GM19328 (cell line): ENCODE measurements around the gene HECW1.
"Not testable (repeated sequence)": the region's sequence is repeated elsewhere in the genome, so short reads cannot be mapped to it uniquely, and the experiment has no call there.

ENCODE experiments used
- ATAC-seq: cut with Tn5 transposase; IDR thresholded peaks from one replicate; pipeline ENCODE4 v1.9.1; 2021; ENCODE audit warnings: mild to moderate bottlenecking, moderate library complexity; ENCODE audit not compliant: unreplicated experiment

HECW1 gene

DNA sequence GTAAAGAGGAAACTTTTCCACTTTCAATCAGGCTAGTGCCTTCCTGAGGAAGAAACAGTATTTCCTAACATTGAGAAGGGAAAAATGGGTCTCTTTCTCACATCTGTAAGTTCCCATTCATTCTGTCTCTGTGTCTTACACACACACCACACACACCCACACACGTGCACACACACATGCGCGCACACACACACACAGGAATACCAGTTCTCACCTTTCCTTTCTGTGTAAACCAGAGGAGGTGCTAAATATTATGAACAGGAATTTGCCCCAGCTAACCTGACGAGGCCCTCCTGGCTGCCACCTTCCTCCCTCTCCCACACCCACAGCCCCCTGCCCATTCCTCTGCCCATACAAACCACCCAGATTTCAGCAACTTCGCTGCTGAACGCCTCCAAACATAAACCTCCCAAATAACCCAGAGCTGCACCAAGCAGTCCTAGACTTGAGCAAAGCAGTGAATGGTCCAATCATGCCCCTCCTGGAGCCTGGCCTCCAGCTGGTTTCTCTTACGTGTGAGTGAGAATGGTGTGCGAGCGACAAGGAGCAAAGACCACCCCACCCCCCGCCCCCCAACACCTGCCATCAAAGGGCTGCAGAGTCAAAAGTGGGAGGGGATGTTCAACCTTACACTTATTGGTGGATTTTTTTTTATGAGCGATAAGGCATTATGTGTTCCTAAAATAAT is 190.5 kb downstream of the HECW1 start:
- ATAC-seq: no peak

- ATAC-seq: no peak
Measured at GRCh38 chr7:43303740-43304241, 191.3 kb downstream of the HECW1 start.

GRCh38 chr7:43306404-43306803 is 194.0 kb downstream of the HECW1 start:
- ATAC-seq: no peak

GRCh38 chr7:43307522-43307921 is 195.1 kb downstream of the HECW1 start:
- no peak for ATAC-seq

DNA sequence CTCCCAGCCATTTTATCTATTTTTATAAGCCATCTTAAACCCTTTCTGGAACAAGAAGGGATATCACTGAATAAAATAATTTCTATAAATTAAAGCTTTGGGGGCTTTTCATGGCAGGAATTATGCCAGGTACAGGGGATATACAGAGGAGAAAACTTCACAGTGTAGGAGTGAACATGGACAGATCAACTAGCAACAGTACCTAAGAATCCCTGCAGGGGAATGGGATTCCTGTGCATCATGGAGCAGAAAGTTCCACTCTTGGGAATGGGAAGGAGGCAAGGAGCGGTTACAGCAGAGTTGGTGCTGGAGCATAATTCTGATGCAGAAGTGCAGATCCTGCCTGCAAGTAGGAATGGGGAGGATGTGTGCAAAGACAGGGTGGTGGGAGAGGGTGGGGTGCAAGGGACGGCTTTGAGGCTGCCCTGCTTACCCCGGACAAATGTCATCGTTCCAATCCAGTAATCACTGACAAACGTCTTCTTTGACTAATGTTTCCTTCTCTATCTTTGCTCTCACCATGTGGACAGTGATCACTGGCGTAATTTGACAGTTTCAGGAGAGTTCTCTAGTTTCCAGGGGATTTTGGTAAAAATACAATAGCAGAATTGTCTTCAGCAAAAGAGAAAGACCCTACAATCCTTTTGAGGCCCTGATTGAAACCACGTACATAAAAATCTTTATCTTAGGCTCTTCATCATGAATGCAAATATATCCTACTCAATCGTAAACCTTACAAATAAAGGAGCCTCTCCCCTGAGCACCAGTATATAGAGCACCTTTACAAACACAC is 196.7 kb downstream of the HECW1 start:
- ATAC-seq: no peak

DNA sequence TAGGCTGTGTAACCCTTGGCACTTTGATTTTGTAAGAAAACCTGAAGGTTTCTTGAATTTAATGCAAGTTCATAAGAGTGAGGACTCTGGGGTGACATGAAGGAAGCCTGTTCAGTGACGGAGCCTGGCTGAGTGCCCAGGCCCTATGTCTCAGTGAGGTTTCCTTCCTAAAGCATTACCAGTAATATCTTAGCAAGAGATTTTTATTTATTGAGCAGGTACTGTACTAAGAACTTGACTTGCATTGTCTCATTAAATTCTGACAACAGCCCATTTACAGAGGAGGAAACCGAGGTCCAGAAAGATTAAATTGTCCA is 197.2 kb downstream of the HECW1 start:
- no peak for ATAC-seq

DNA sequence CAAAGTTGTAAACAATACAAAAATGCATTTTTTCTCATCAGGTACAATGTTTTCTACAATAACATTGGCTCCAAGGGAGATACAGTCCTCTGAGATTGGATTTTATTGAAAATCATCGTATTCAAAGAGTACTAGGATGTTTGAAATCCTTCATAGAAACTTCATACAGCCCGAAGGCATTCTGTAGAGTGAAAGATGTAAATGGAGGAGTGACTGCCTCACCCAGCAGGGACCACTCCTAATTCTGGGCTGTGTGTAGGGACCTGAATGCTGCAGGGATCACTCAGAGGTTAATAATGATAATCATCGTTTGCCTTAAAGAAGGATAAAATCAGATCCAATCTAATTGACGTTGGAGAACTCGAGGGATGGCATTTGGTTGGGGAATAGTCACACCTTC is 198.6 kb downstream of the HECW1 start:
- ATAC-seq: no peak

- ATAC-seq: no peak
Measured at GRCh38 chr7:43311694-43312093, 199.2 kb downstream of the HECW1 start.

GRCh38 chr7:43313628-43314378 is 201.4 kb downstream of the HECW1 start:
- no peak for ATAC-seq

- ATAC-seq: no peak
Measured at GRCh38 chr7:43314379-43315158, 202.1 kb downstream of the HECW1 start.

DNA sequence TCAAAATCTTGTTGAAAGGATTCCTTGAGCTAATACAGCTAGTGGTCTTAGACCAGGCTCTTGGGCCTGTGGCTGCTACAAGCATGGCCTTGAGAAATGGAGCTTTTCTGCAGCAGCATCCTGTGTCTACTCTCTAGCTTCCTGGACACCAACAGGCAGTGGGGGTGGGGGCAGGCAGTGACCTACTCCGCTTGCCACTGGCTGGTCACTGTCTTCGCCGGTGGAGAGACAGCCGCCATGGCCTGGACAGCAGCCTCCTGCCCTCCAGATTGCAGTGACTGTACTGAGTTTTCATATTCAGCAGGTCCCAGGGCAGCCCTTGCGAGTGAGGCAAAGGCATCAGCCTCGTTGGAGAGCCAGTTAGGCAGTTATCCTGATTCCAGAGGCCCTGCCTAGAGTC is 204.6 kb downstream of the HECW1 start:
- no peak for ATAC-seq

DNA sequence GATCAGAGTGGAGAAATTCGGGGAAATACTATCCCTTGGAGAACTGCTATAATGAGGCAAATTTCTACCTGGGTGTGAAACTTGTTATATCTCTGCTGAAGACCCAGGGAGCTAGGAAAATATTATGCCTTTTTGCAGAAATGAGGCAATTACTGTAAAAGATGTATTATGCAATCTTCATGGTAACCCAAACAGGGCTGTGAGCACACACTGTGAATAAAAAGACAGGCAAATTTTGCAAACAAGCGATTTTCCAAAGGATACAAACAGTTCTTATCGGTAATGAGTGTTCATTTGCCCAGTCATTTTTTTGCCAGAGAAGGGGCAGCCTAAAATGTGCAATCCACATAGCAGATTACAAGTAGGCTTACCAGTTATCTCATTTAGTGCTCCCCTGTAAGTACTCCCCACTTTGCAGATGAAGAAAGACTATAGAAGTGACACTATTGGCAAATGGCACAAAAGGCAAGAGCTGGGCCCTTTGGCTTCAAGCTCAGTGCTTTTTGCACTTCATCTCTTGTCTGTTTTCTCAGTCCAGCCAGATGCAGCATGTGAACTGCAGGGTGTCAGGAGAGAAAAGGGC is 205.8 kb downstream of the HECW1 start:
- ATAC-seq: no peak

DNA sequence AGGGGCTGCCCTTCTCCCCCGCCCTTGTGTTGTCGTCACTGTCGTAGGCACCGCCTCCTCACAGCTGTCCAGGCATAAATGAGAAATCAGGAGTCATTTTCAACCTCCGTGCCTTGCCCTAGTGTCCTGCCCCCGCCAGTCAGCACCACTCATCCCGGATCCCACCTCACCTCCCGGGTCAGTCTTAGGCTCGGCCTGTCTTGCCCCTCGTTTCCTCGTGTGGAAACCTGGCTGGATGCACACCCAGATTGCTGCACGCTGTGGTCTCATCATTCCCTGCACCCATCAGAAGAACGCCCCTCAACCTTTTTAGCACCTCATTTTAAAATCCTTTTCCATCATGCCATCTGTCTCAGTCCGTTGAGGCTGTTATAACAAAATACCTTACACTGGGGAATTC is 213.1 kb downstream of the HECW1 start:
- ATAC-seq: no peak

DNA sequence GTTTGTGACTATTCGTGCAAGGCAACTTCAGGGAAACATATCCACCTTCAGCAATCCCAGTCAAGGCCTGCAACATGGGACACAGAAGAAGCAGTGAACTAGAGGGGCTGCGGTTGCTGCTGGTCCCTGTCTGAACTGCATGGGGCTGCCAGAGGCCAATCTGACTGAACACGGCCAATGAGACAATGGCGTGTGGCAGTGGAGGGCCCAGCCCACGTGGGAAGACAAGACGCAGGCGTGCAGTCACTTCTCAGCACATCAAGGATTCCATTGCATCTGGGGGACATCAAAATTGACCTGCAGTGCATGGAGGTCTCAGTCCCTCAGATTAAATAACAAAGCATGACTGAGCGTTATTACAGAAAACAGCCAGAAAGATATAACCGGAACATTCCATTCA is 215.9 kb downstream of the HECW1 start:
- no peak for ATAC-seq

GRCh38 chr7:43328785-43329380 is 216.4 kb downstream of the HECW1 start:
- ATAC-seq: no peak

GRCh38 chr7:43332193-43332796 is 219.8 kb downstream of the HECW1 start:
- ATAC-seq: no peak

DNA sequence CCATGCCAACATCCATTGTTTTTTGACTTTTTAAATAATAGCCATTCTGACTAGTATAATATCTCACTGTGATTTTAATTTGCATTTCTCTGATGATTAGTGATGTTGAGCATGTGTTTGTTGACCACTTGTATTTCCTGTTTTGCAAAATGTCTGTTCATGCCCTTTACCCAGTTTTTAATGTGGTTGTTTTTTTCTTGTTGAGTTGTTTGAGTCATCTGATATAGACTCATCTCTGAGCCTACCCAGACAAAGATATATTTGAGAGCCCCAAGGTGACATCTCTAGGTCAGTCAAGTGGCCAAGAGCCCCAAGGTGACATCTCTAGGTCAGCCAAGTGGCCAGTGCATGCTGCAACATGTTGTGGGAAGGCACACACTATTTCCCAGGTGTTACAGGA is 224.7 kb downstream of the HECW1 start:
- ATAC-seq: no peak

GRCh38 chr7:43337811-43338210 is 225.4 kb downstream of the HECW1 start:
- no peak for ATAC-seq

DNA sequence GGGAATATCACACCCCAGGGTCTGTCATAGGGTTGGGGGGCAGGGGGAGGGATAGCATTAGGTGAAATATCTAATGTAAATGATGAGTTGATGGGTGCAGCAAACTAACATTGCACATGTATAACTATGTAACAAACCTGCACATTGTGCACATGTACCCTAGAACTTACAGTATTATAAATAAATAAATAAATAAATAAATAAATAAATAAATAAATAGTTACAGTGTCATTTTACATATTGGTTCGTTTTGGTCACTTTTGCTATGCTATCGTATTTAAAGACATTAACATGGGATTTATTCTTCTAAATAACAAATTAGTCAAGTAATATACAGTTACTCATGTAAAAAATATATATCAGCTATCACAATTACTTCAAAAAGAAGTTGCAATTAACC is 228.7 kb downstream of the HECW1 start:
- no peak for ATAC-seq

DNA sequence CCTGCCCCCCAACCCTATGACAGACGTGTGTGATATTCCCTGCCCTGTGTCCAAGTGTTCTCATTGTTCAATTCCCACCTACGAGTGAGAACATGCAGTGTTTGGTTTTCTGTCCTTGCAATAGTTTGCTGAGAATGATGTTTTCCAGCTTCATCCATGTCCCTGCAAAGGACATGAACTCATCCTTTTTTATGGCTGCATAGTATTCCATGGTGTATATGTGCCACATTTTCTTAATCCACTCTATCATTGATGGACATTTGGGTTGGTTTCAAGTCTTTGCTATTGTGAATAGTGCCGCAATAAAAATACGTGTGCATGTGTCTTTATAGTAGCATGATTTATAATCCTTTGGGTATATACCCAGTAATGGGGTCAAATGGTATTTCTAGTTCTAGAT is 231.0 kb downstream of the HECW1 start:
- not testable (repeated sequence) for ATAC-seq
